B cell (primary cell): ENCODE results near the gene DNAI1. TPM values are rescaled to one million over a fixed set of nuclear protein-coding genes. Genes with fewer than 3 reads are reported as not detected.

Source experiments
- ATAC-seq: fragments of 200-7000 bp; cut with Tn5 transposase; one replicate; pipeline ENCODE4 v1.10.0; 2021; ENCODE audit warnings: low read depth, mild to moderate bottlenecking, moderate number of reproducible peaks, moderate library complexity
- CTCF ChIA-PET: fragments of 350-600 bp; sonication (Branson Sonifier 250); formaldehyde crosslinking; loops from one replicate; lab custom pipeline; 2021; ENCODE audit warnings: antibody characterized with exemption, inconsistent platforms; lab: Charles Lee
- POLR2A ChIA-PET: fragments of 350-600 bp; sonication (Branson Sonifier 250); formaldehyde crosslinking; loops from one replicate; lab custom pipeline; 2021; ENCODE audit warnings: antibody characterized with exemption; lab: Charles Lee
- DNase-seq: peaks from one replicate; pipeline ENCODE4 v3.0.0; 2013
- H2AFZ ChIP-seq: 2 replicates; pipeline ENCODE4 v1.6.1; 2012; ENCODE audit warnings: mild to moderate bottlenecking, low read depth, low read length; ENCODE audit not compliant: insufficient read depth, poor library complexity, severe bottlenecking
- H3K27ac ChIP-seq, 2 donors: 1 replicate in 1 of 2; 2 replicates in 1 of 2; pipeline ENCODE4 v1.5.1; 2012 to 2013; ENCODE audit warnings: low read length in 2 of 2, mild to moderate bottlenecking in 2 of 2, moderate library complexity in 1 of 2
- H3K27me3 ChIP-seq, 4 experiments: fragments of 200-600 bp in 1 of 4; sonication (generic) in 1 of 4; replicated peaks in 1 of 4; 1 replicate in 2 of 4; 2 replicates in 2 of 4; pipeline versions ENCODE4 v1.6.1 to v1.7.0; 2013 to 2016; ENCODE audit warnings: low read length in 3 of 4, mild to moderate bottlenecking in 2 of 4, mixed read lengths in 1 of 4, moderate library complexity in 1 of 4; ENCODE audit not compliant: insufficient read depth in 4 of 4, control insufficient read depth in 3 of 4; ENCODE audit errors: control extremely low read depth in 1 of 4
- H3K36me3 ChIP-seq, 2 experiments: replicated peaks in 1 of 2; 1 replicate in 1 of 2; 2 replicates in 1 of 2; pipeline versions ENCODE4 v1.6.1 to v1.7.1; 2013; ENCODE audit warnings: low read length in 1 of 2; ENCODE audit not compliant: insufficient read depth in 2 of 2, control insufficient read depth in 1 of 2; ENCODE audit errors: control extremely low read depth in 1 of 2, extremely low read depth in 1 of 2
- H3K4me1 ChIP-seq, 2 donors: fragments of 200-600 bp in 1 of 2; sonication (generic) in 1 of 2; 1 replicate in 1 of 2; 2 replicates in 1 of 2; pipeline versions ENCODE4 v1.5.1 to v1.6.1; 2013 to 2017; ENCODE audit warnings: low read length in 2 of 2; ENCODE audit not compliant: control insufficient read depth in 2 of 2, insufficient read depth in 2 of 2
- H3K4me2 ChIP-seq: replicated peaks from 2 replicates; pipeline ENCODE3; 2012; ENCODE audit warnings: mild to moderate bottlenecking, low read depth, low read length; ENCODE audit not compliant: poor library complexity, severe bottlenecking
- H3K4me3 ChIP-seq, 5 experiments: fragments of 200-600 bp in 1 of 5; sonication (generic) in 1 of 5; 1 replicate in 3 of 5; 2 replicates in 2 of 5; pipeline versions ENCODE4 v1.5.1 to v1.7.0; 2011 to 2016; ENCODE audit warnings: low read length in 4 of 5, mild to moderate bottlenecking in 4 of 5, low read depth in 2 of 5, control low read depth in 1 of 5, moderate library complexity in 1 of 5; ENCODE audit not compliant: insufficient read depth in 1 of 5; ENCODE audit errors: control extremely low read depth in 1 of 5, extremely low read depth in 1 of 5
- H3K79me2 ChIP-seq: fragments of 200-600 bp; sonication (generic); one replicate; pipeline ENCODE4 v1.6.0; 2016; ENCODE audit warnings: low read length; ENCODE audit not compliant: control insufficient read depth, insufficient read depth
- H3K9ac ChIP-seq: fragments of 200-600 bp; sonication (generic); 2 replicates; pipeline ENCODE4 v1.6.1; 2017; ENCODE audit warnings: mild to moderate bottlenecking, low read length, moderate library complexity
- H3K9me3 ChIP-seq, 3 donors: one replicate each; pipeline versions ENCODE4 v1.6.1 to v1.7.1; 2013; ENCODE audit warnings: low read length in 2 of 3; ENCODE audit not compliant: control insufficient read depth in 2 of 3, insufficient read depth in 1 of 3; ENCODE audit errors: control extremely low read depth in 1 of 3
- H4K20me1 ChIP-seq: 2 replicates; pipeline ENCODE4 v1.6.0; 2012; ENCODE audit warnings: mild to moderate bottlenecking, low read length; ENCODE audit not compliant: insufficient read depth, control insufficient read depth, poor library complexity, severe bottlenecking
- H3K27ac Mint-ChIP-seq: one replicate; pipeline ENCODE4 v1.8.0; 2021; ENCODE audit warnings: mixed read lengths
- H3K27me3 Mint-ChIP-seq: one replicate; pipeline ENCODE4 v1.8.0; 2021; ENCODE audit warnings: mixed read lengths
- H3K4me1 Mint-ChIP-seq: one replicate; pipeline ENCODE4 v1.8.0; 2021; ENCODE audit warnings: mixed read lengths
- H3K4me3 Mint-ChIP-seq: one replicate; pipeline ENCODE4 v1.8.0; 2021; ENCODE audit warnings: mixed read lengths
- H3K9me3 Mint-ChIP-seq: one replicate; pipeline ENCODE4 v1.8.0; 2022; ENCODE audit warnings: mixed read lengths; ENCODE audit not compliant: insufficient read depth
- EZH2 ChIP-seq: IDR thresholded peaks from 2 replicates; pipeline ENCODE4 v1.6.1; 2012; ENCODE audit warnings: borderline replicate concordance, low read depth, mild to moderate bottlenecking, moderate library complexity, low read length; ENCODE audit not compliant: insufficient read depth, poor library complexity, severe bottlenecking
- WGBS: methylation state at CpG from one replicate; pipeline ENCODE4 v1.1.5; 2013; ENCODE audit warnings: missing lambda C conversion rate; ENCODE audit not compliant: insufficient coverage; 5-methylcytosine and 5-hydroxymethylcytosine counted together
- intact Hi-C: fragments of 100-400 bp; cut with micrococcal nuclease; formaldehyde crosslinking; loops from one replicate; pipeline ENCODE4 v1.10.0; 2022
- polyA plus RNA-seq: library from polyadenylated mRNA; depleted of rRNA; stranded (reverse); fragments of >200 nt; gene quantifications from 2 replicates; pipeline ENCODE4 v1.2.3, GENCODE V29; 2012
- total RNA-seq, 2 donors: library from RNA; stranded (reverse); fragments of 120-200 nt in 1 of 2; gene quantifications; 1 replicate in 1 of 2; 2 replicates in 1 of 2; pipeline versions ENCODE4 v1.2.3 to v1.2.4, GENCODE V29; 2013 to 2022
- TF ChIP-seq, protein P1 (sequence below): fragments of 200-600 bp; IDR thresholded peaks from one replicate; pipeline ENCODE4 v1.8.0; 2022; ENCODE audit warnings: antibody characterized with exemption, mild to moderate bottlenecking

Gene DNAI1
- total and polyA plus RNA-seq, 2 donors (not counting 1 experiment from before 2014, with no cell fraction given), result not detected

DNA sequence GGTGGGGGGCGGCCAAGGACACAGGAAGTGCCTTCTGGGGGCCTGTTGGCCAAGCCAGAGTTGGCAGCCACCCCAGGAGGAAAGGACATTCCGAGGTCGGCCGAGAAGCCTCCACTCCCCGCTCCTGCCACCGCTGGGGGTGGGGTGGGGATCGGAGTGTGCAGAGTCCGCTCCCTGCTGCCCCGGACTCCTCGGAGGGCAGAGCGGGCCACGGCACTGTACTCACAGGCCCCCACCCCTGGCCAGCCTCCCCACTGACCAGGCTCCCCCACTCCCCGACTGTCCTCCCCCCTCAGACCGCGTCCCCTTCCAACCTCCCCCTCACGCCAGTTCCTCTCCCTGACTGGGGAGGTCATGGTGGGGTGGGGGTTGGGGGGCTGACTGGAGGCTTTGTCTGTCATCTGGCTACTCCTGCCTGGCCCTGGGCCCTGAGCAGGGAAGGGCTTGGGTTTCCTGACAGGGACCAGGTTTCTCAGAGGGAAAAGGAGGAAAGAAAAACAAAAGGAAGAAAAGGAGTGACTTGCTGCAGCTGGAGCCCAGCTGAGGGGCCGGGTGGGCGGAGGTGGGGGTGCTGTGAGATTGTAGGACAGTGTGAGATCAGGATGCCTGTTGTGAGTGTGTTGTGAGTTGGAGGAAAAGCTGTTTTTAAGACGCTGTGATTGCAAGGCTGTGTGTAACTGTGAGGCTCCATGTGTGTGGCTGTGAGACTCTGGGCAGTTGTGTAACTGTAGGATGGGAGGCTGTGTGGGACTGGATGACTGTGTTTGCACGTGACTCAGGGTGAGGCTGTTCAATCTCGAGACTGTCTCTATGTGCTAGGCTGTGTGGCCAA is 101.2 kb downstream of the DNAI1 start:
- no peak for DNase-seq
- CTCF ChIA-PET, result interaction anchor here (1.2 kb wide), 1 partner anchor 13 kb away, joined by 3 read pairs; no protein-coding TSS in a partner anchor
- H3K27ac Mint-ChIP-seq, result no peak overlapping the region

More for the DNA sequence above, 101.2 kb downstream of the DNAI1 start:
- WGBS, result 37% methylated on average over 13 of the region's 21 CpGs
- no peak overlapping the region for H3K27ac ChIP-seq
- peaks cover 0 to 30% (median 6%) of the 10 kb centered on the region in 4 experiments for H3K27me3 ChIP-seq
- no peaks in the 10 kb centered on the region for H3K4me1 Mint-ChIP-seq
- H2AFZ ChIP-seq, result no peak overlapping the region
- POLR2A ChIA-PET, result no interaction called here
- H3K4me3 ChIP-seq, result no peak overlapping the region
- H3K9ac ChIP-seq, result no peak overlapping the region
- H3K9me3 Mint-ChIP-seq, result peaks cover 6% of the 10 kb centered on the region
- no peaks in the 10 kb centered on the region for H3K4me1 ChIP-seq
- intact Hi-C loops, result no loop called here
- no peak for ATAC-seq
- no peak for TF ChIP-seq EZH2
- TF ChIP-seq, protein P1, sequence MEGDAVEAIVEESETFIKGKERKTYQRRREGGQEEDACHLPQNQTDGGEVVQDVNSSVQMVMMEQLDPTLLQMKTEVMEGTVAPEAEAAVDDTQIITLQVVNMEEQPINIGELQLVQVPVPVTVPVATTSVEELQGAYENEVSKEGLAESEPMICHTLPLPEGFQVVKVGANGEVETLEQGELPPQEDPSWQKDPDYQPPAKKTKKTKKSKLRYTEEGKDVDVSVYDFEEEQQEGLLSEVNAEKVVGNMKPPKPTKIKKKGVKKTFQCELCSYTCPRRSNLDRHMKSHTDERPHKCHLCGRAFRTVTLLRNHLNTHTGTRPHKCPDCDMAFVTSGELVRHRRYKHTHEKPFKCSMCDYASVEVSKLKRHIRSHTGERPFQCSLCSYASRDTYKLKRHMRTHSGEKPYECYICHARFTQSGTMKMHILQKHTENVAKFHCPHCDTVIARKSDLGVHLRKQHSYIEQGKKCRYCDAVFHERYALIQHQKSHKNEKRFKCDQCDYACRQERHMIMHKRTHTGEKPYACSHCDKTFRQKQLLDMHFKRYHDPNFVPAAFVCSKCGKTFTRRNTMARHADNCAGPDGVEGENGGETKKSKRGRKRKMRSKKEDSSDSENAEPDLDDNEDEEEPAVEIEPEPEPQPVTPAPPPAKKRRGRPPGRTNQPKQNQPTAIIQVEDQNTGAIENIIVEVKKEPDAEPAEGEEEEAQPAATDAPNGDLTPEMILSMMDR, result no peak
- no peak overlapping the region for H3K4me2 ChIP-seq
- peaks cover 71% of the 10 kb centered on the region for H3K27me3 Mint-ChIP-seq
- H3K36me3 ChIP-seq, result no peaks in the 10 kb centered on the region
- H3K79me2 ChIP-seq, result no peaks in the 10 kb centered on the region
- peaks cover 0 to 17% (median 7%) of the 10 kb centered on the region in 3 donors for H3K9me3 ChIP-seq
- no peak overlapping the region for H3K4me3 Mint-ChIP-seq
- H4K20me1 ChIP-seq, result no peaks in the 10 kb centered on the region
